ENCODE data around the gene EME2. TPM values are rescaled to one million over a fixed set of nuclear protein-coding genes. Genes with fewer than 3 reads are reported as not detected.

The EME2 gene, protein sequence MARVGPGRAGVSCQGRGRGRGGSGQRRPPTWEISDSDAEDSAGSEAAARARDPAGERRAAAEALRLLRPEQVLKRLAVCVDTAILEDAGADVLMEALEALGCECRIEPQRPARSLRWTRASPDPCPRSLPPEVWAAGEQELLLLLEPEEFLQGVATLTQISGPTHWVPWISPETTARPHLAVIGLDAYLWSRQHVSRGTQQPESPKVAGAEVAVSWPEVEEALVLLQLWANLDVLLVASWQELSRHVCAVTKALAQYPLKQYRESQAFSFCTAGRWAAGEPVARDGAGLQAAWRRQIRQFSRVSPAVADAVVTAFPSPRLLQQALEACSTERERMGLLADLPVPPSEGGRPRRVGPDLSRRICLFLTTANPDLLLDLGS
- 26.9 and 35.9 TPM in 2 replicates for total RNA-seq (ENCODE audit: low replicate concordance)
- long read RNA-seq, partial matches to known transcripts: 0 of 2 reads
- long read RNA-seq, other reads (novel, unspliced or antisense): 2 of 2 reads

DNA sequence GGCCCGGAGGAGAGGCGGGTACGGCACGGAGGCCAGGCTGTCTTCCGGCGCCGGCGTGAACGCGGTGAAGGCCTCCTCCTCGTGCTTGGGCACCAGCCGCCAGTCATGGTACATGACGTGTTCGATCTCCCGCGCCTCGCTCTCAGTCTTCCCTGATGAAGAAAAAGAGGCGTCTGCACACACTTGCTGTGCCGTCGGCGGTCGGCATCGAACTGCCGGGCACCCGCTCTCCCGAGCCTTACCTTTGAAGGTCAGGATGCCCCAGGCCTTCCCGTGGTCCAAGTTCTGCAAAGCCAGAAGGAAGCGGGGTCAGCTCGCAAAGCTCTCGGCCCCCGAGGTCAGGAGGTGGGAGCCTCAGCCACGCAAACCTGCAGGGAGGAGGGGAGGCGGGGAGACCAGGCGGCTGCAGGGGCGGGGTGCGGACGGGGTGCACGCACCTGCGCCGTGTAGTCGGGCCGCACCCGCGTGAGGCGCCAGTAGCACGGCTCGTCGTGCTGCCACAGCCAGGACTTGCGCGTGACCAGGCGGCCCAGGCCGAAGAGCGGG is at the start of gene EME2:
Gene EME2, plus strand, starts transcription at position 449 of the 546 bp plus-strand sequence. CDS start 418 bp downstream, outside the sequence.
- Mint-ChIP-seq H3K27me3 (no peaks in the 10 kb centered on the region), H3K4me1 (ENCODE audit: unreplicated experiment) (no peaks in the 10 kb centered on the region), H3K9me3 (no peaks in the 10 kb centered on the region), H3K36me3 (peaks cover 4% of the 10 kb centered on the region), H3K4me3 (peak within 1 kb of the TSS; percentile 99), H3K27ac (peak within 1 kb of the TSS; percentile 95)
- TF ChIP-seq, protein P1, sequence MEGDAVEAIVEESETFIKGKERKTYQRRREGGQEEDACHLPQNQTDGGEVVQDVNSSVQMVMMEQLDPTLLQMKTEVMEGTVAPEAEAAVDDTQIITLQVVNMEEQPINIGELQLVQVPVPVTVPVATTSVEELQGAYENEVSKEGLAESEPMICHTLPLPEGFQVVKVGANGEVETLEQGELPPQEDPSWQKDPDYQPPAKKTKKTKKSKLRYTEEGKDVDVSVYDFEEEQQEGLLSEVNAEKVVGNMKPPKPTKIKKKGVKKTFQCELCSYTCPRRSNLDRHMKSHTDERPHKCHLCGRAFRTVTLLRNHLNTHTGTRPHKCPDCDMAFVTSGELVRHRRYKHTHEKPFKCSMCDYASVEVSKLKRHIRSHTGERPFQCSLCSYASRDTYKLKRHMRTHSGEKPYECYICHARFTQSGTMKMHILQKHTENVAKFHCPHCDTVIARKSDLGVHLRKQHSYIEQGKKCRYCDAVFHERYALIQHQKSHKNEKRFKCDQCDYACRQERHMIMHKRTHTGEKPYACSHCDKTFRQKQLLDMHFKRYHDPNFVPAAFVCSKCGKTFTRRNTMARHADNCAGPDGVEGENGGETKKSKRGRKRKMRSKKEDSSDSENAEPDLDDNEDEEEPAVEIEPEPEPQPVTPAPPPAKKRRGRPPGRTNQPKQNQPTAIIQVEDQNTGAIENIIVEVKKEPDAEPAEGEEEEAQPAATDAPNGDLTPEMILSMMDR (conservative IDR thresholded peaks at IDR 0.05): no peak
- DNase-seq (ENCODE audit: extremely low spot score, unreplicated experiment): no peak

DNA sequence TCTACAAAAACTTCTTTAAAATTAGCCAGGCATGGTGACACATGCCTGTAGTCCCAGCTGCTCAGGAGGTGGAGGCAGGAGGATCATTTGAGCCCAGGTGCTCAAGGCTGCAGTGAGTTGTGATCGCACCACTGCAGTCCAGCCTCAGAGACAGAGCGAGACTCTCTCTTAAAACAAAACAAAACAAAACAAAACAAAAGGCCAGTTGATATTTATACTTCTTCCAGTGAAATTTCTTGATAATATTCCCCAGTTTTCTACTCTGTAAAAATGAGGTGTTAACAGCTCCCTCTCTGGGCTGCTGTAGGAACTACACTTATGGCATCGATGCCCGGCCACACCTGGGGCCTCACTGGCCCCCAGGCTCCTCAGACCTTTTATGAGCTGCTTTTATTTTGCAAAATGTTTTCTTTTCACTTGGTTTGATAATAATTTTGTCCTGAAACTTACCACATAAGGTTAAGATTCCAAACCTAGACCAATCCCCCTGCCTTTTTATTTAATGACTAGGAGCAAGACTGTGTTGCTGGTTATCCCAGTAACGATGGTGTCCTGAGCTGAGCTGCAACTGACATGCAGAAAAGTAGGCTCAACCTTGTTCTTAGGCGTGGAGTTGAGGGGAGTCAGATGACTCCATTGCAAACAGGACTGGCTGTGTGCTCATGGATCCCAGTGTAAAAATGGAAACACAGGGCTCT is 49.0 kb upstream of the EME2 start:
- DNase-seq (ENCODE audit: extremely low spot score, unreplicated experiment): no peak

DNA sequence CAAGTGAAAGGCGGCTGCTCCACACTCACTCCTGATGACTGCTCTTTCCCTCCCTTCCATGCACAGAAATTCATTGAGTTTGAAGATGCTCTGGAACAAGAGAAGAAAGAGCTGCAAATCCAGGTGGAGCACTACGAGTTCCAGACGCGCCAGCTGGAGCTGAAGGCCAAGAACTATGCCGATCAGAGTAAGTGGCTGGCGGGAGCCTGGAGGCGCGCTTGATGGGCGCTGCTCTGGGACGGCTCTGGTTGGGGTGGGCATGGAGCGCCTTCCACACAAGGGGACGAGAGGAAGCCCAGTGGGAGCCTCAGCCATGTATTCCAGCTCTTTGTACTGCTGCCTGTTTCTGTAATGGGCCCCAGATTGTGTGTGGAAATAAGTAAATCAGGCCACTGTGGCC is 48.1 kb upstream of the EME2 start:
- no peak overlapping the region for H3K4me3 Mint-ChIP-seq
- no peak overlapping the region for H3K27ac Mint-ChIP-seq
- TF ChIP-seq, protein P1 (conservative IDR thresholded peaks at IDR 0.05): no peak
- H3K9me3 Mint-ChIP-seq: no peaks in the 10 kb centered on the region
- DNase-seq (ENCODE audit: extremely low spot score, unreplicated experiment): no peak
- peaks cover 14% of the 10 kb centered on the region for H3K4me1 Mint-ChIP-seq (ENCODE audit: unreplicated experiment)
- no peaks in the 10 kb centered on the region for H3K27me3 Mint-ChIP-seq
- peaks cover 15% of the 10 kb centered on the region for H3K36me3 Mint-ChIP-seq

More for the DNA sequence above, 49.0 kb upstream of the EME2 start:
- TF ChIP-seq, protein P1 (conservative IDR thresholded peaks at IDR 0.05): peak; percentile 83
- H3K27me3 Mint-ChIP-seq: no peaks in the 10 kb centered on the region
- no peaks in the 10 kb centered on the region for H3K9me3 Mint-ChIP-seq
- H3K27ac Mint-ChIP-seq: peak overlapping the region; percentile 62
- peaks cover 15% of the 10 kb centered on the region for H3K36me3 Mint-ChIP-seq
- H3K4me1 Mint-ChIP-seq (ENCODE audit: unreplicated experiment): peaks cover 14% of the 10 kb centered on the region
- no peak overlapping the region for H3K4me3 Mint-ChIP-seq

DNA sequence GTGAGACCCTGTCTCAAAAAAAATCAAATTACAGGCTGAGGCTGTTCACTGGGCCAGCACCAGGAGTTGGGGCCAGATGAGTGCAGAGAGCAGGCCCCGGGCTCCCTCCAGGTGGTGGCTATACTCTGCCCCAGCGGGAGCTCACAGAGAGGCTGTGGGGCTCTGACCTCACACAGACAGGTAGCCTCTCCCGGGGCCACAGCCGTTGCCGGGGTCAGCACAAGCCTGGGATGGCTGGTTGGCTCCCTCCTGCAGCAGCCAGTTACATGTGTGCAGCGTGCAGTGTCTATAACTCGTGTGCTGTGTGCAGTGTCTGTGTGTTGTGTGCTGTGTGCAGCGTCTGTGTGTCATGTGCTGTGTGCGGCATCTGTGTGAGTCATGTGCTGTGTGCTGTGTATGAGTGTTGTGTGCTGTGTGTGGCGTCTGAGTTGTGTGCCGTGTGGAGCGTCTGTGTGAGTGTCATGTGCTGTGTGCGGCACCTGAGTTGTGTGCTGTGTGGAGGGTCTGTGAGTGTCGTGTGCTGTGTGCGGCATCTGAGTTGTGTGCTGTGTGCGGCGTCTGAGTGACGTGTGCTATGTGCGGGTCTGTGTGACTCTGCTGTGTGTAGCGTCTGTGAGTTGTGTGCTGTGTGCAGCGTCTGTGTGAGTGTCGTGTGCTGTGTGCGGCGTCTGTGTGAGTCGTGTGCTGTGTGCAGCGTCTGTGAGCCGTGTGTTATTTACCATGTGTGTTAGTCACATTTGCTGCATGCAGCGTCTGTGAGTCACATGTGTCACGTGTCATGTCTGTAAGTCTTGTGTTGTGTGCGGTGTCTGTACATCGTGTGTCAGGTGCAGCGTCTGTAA is 45.7 kb upstream of the EME2 start:
- no peak for DNase-seq (ENCODE audit: extremely low spot score, unreplicated experiment)
- Mint-ChIP-seq H3K27ac (no peak overlapping the region), H3K4me1 (ENCODE audit: unreplicated experiment) (peaks cover 11% of the 10 kb centered on the region), H3K4me3 (no peak overlapping the region), H3K36me3 (peaks cover 12% of the 10 kb centered on the region), H3K27me3 (no peaks in the 10 kb centered on the region), H3K9me3 (no peaks in the 10 kb centered on the region)
- TF ChIP-seq, protein P1 (conservative IDR thresholded peaks at IDR 0.05): no peak

Measured in type B pancreatic cell (in vitro differentiated cells).